DND-41 (cell line): ENCODE data around the gene SNX2.

Experiments
- ATAC-seq: fragments of 200-7000 bp; cut with Tn5 transposase; 3 replicates; pipeline ENCODE4 v1.9.1; 2021; ENCODE audit warnings: low read depth; ENCODE audit not compliant: insufficient read depth
- DNase-seq: peaks from one replicate; pipeline ENCODE4 v3.0.0-alpha.2; 2020
- H2AFZ ChIP-seq: 2 replicates; pipeline ENCODE4 v1.6.0; 2012; ENCODE audit warnings: low read depth, low read length
- H3K27ac ChIP-seq: 2 replicates; pipeline ENCODE4 v1.5.1; 2012; ENCODE audit warnings: low read length, inconsistent platforms
- H3K27me3 ChIP-seq: fragments of 200-600 bp; sonication (generic); 2 replicates; pipeline ENCODE4 v1.6.0; 2012; ENCODE audit warnings: low read length, mild to moderate bottlenecking, inconsistent platforms; ENCODE audit not compliant: insufficient read depth, poor library complexity
- H3K36me3 ChIP-seq: 2 replicates; pipeline ENCODE4 v1.5.1; 2012; ENCODE audit warnings: low read length, inconsistent platforms; ENCODE audit not compliant: insufficient read depth
- H3K4me1 ChIP-seq: 2 replicates; pipeline ENCODE4 v1.5.1; 2012; ENCODE audit warnings: mild to moderate bottlenecking, low read length; ENCODE audit not compliant: insufficient read depth
- H3K4me2 ChIP-seq: 2 replicates; pipeline ENCODE4 v1.6.0; 2012; ENCODE audit warnings: mild to moderate bottlenecking, moderate library complexity, low read length, inconsistent platforms; ENCODE audit not compliant: insufficient read depth
- H3K4me3 ChIP-seq, 2 experiments: fragments of 200-600 bp in 1 of 2; shearing (Covaris generic) in 1 of 2; 2 replicates each; pipeline ENCODE4 v1.5.1; 2012 to 2016; ENCODE audit warnings: inconsistent platforms in 2 of 2, low read length in 2 of 2, mild to moderate bottlenecking in 2 of 2, low read depth in 1 of 2, moderate library complexity in 1 of 2
- H3K79me2 ChIP-seq: 2 replicates; pipeline ENCODE4 v1.6.0; 2012; ENCODE audit warnings: low read length, inconsistent platforms; ENCODE audit not compliant: insufficient read depth
- H3K9ac ChIP-seq: 2 replicates; pipeline ENCODE4 v1.6.0; 2012; ENCODE audit warnings: low read depth, mild to moderate bottlenecking, inconsistent platforms, low read length, moderate library complexity
- H3K9me3 ChIP-seq: 2 replicates; pipeline ENCODE4 v1.5.1; 2012; ENCODE audit warnings: low read length, moderate library complexity, mild to moderate bottlenecking, inconsistent platforms; ENCODE audit not compliant: insufficient read depth, severe bottlenecking
- H4K20me1 ChIP-seq: 2 replicates; pipeline ENCODE4 v1.6.0; 2012; ENCODE audit warnings: low read length; ENCODE audit not compliant: insufficient read depth
- EZH2 ChIP-seq: IDR thresholded peaks from 3 replicates; pipeline ENCODE4 v1.6.1; 2012; ENCODE audit warnings: borderline replicate concordance, low read depth, mild to moderate bottlenecking, moderate library complexity, low read length, inconsistent platforms; ENCODE audit not compliant: severe bottlenecking
- TF ChIP-seq, protein P1 (sequence below): IDR thresholded peaks from 2 replicates; pipeline ENCODE4 v1.5.1; 2012; ENCODE audit warnings: borderline replicate concordance, low read length, moderate library complexity, mild to moderate bottlenecking; ENCODE audit not compliant: poor library complexity, severe bottlenecking; ENCODE audit errors: extremely low read depth

Gene SNX2, protein sequence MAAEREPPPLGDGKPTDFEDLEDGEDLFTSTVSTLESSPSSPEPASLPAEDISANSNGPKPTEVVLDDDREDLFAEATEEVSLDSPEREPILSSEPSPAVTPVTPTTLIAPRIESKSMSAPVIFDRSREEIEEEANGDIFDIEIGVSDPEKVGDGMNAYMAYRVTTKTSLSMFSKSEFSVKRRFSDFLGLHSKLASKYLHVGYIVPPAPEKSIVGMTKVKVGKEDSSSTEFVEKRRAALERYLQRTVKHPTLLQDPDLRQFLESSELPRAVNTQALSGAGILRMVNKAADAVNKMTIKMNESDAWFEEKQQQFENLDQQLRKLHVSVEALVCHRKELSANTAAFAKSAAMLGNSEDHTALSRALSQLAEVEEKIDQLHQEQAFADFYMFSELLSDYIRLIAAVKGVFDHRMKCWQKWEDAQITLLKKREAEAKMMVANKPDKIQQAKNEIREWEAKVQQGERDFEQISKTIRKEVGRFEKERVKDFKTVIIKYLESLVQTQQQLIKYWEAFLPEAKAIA

DNA sequence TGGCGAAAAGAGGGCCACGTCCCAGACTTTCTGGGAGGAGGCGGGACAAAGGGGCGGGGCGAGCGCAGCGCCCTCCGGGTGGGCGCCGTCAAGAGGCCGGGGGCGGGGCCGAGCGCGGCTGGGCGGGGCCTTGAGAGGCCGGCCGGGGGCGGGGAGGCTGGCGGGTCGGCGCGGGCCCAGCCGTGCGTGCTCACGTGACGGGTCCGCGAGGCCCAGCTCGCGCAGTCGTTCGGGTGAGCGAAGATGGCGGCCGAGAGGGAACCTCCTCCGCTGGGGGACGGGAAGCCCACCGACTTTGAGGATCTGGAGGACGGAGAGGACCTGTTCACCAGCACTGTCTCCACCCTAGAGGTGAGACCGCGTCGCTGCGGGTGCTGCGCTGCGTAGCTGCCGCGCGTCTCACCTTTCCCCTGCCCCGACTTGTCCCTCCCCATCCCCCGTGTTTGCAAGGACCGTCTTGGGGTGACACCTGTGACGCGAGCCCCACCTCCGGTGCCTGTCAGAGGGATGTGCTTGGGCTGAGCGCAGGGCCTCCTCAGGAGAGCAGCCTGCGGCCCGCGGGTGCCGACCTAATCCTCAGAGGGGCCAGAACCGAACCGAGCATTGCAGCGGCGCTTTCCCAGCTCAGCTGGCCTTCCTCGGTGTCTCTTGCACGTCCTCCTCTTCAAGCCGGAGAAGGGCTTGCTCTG is at the start of gene SNX2:
Gene SNX2 (plus strand): TSS at position 220 of the 689 bp plus-strand sequence. CDS start 24 bp downstream, at position 244.
- H3K36me3 ChIP-seq: peaks cover 5% of the 10 kb centered on the region
- H3K4me2 ChIP-seq: peak within 1 kb of the TSS; percentile 96
- H3K4me1 ChIP-seq: peaks cover 34% of the 10 kb centered on the region
- peaks cover 51% of the 10 kb centered on the region for H3K79me2 ChIP-seq
- peak within 1 kb of the TSS; percentile 96 for H3K9ac ChIP-seq
- H3K27me3 ChIP-seq: peaks cover 8% of the 10 kb centered on the region
- ATAC-seq (peak; percentile 93), DNase-seq (peak; percentile 89)
- peak within 1 kb of the TSS; percentile 98 to 100 for H3K4me3 ChIP-seq
- peak within 1 kb of the TSS; percentile 88 for H3K27ac ChIP-seq
- TF ChIP-seq, protein P1, sequence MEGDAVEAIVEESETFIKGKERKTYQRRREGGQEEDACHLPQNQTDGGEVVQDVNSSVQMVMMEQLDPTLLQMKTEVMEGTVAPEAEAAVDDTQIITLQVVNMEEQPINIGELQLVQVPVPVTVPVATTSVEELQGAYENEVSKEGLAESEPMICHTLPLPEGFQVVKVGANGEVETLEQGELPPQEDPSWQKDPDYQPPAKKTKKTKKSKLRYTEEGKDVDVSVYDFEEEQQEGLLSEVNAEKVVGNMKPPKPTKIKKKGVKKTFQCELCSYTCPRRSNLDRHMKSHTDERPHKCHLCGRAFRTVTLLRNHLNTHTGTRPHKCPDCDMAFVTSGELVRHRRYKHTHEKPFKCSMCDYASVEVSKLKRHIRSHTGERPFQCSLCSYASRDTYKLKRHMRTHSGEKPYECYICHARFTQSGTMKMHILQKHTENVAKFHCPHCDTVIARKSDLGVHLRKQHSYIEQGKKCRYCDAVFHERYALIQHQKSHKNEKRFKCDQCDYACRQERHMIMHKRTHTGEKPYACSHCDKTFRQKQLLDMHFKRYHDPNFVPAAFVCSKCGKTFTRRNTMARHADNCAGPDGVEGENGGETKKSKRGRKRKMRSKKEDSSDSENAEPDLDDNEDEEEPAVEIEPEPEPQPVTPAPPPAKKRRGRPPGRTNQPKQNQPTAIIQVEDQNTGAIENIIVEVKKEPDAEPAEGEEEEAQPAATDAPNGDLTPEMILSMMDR: peak; percentile 30
- TF ChIP-seq EZH2: no peak
- H2AFZ ChIP-seq: peak within 1 kb of the TSS; percentile 99
- no peaks in the 10 kb centered on the region for H3K9me3 ChIP-seq
- peaks cover 9% of the 10 kb centered on the region for H4K20me1 ChIP-seq

DNA sequence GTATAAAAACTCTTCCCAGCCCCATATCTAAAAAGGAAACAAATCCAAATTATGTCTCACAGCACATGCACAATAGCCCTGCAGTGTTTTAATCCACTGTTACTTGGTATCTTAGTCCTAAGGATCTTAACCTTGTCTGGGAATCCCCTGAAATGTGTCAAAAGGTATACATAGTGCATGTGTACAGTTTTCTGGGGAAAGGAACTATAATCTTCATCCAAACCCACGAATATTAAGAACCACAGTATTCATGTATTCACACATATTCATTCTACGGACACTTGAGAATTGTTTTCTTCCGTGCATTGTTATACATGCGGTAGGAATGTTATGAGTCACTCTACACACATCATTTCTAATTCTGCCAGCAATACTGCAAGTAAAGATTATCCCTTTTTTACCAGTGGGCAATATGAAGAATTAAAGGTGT is 47.8 kb upstream of the SNX2 start:
- Histone ChIP-seq H3K4me3 (no peak overlapping the region), H2AFZ (no peak overlapping the region), H3K79me2 (no peaks in the 10 kb centered on the region), H4K20me1 (no peaks in the 10 kb centered on the region), H3K9ac (no peak overlapping the region), H3K4me1 (no peaks in the 10 kb centered on the region), H3K4me2 (no peak overlapping the region), H3K36me3 (no peaks in the 10 kb centered on the region), H3K27me3 (no peaks in the 10 kb centered on the region), H3K27ac (no peak overlapping the region), H3K9me3 (no peaks in the 10 kb centered on the region)
- TF ChIP-seq, protein P1: no peak
- TF ChIP-seq EZH2: no peak
- ATAC-seq (no peak), DNase-seq (no peak)

DNA sequence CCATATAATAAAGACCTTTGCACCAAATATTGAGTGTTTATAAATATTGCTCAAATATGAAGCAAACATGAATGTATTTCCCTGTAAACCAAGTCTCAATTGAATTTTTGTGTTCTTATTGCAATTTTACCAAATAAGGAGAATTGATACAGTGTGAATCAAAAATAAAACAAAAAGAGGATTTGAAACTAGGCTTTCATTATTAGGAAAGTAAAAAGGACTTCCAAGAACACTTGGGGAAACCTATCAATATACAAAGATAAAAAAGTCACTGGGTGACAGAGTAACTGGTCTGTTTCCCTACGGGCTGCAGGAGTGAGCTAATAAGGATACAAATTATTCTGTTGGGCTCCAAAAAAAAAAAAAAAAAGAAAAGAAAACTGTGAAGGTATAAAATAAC is 44.8 kb upstream of the SNX2 start:
- Histone ChIP-seq H3K4me1 (no peaks in the 10 kb centered on the region), H3K4me3 (no peak overlapping the region), H3K27ac (no peak overlapping the region), H2AFZ (no peak overlapping the region), H3K36me3 (no peaks in the 10 kb centered on the region), H4K20me1 (no peaks in the 10 kb centered on the region), H3K79me2 (no peaks in the 10 kb centered on the region), H3K27me3 (no peaks in the 10 kb centered on the region), H3K4me2 (no peak overlapping the region), H3K9me3 (no peaks in the 10 kb centered on the region), H3K9ac (no peak overlapping the region)
- no peak for ATAC-seq
- no peak for TF ChIP-seq EZH2
- TF ChIP-seq, protein P1: no peak
- DNase-seq: no peak
